HG02759 (cell line): ENCODE results near the gene GRM1.

Experiments used
- ATAC-seq: cut with Tn5 transposase; IDR thresholded peaks from one replicate; pipeline ENCODE4 v1.9.1; 2021; ENCODE audit warnings: mild to moderate bottlenecking, moderate library complexity; ENCODE audit not compliant: unreplicated experiment

Gene GRM1

GRCh38 chr6:146310628-146311027 lies 281.8 kb downstream of the GRM1 start:
- ATAC-seq, result no peak

GRCh38 chr6:146311079-146311478 lies 282.2 kb downstream of the GRM1 start:
- no peak for ATAC-seq

DNA sequence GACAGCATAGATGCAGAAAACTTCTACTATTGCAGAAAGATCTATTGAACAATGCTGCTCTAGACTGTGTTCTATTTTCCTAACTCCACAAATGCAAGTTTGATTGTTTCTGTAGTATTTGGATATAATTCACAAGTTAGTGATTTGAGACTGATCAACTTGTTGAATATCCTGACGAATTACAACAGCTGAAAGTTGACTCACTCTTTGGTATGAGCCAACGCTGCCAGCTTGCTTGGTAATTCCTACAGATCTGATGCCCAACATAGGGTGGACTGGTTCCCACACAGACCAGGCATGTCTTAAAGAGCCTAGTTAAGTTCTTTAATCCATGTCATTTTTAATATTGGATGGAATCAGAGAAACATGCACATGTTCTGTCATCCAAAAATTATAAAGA lies 283.7 kb downstream of the GRM1 start:
- ATAC-seq, result no peak

- no peak for ATAC-seq
These were observed 286.7 kb downstream of the GRM1 start for GRCh38 chr6:146315381-146316174.

DNA sequence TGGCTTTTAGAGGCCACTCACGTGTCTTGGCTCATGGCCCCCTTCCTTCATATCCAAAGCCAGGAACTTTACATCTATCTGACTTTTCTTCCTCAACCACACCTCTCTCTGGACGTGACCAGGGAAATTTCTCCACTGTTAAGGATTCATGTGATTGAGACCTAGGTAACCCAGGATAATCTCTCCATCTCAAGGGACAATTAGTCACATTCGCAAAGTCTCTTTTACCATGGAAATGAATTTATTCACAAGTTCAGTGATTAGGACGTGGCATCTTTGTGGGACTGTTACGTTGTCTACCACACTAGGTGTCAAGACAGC lies 287.3 kb downstream of the GRM1 start:
- no peak for ATAC-seq

DNA sequence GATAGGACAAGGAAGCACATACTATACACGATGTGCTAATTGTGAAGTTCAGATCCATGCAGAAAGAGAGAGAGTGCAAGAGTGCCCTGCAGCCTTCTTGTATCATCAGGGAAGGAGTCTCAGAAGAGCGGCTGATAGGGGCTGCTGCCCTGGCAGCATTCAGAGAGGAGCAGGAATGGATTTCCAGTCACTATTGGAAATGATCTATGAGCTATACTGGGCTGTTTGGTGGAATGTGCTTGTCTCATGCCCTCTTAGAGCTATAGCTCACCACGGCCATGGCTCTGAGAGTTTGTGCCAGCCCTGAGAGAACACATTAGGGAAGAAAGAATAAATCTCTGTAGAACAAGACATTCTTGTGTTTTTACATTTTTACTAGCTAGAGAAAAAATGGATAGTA lies 302.2 kb downstream of the GRM1 start:
- no peak for ATAC-seq

DNA sequence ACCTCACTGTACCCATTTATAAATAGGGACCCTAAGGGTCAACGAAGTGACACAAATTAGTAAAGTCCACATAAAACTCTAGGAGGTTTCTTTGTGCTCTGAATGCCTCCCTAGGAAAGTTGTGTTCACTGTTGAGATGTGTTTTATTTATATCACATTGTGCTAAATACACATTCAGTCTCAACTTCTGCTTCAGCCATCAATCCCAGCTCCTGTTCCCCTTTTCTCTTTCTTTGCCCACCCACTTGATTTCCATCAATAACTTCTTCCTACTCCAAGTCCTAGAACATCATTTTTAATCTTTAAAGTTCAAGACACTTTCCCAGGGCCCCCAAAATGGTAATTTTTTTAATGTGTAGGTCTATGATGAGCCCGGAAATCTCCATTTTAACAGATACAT lies 306.5 kb downstream of the GRM1 start:
- ATAC-seq, result no peak

DNA sequence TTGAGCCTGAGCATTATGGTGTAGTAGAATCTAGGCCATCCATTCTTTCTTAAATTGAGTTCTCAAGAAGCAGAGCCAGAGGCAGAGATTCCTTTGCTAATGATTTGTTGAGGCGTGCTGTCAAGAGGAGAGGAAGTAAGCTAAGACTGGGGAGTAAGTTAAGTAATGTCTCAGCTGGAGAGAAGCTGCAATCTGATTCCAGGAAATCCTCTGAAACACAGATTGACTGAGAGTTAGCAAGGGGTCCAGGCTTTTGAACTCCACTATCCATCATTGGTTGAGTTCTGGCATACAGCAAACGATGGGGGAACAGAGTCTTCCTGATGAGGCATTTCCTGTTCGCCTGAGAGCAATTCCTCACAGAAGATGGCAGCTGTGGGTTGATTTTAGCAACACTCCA lies 307.3 kb downstream of the GRM1 start:
- no peak for ATAC-seq

- no peak for ATAC-seq
These were observed 308.5 kb downstream of the GRM1 start for GRCh38 chr6:146337376-146337775.

- ATAC-seq, result no peak
These were observed 310.9 kb downstream of the GRM1 start for GRCh38 chr6:146339716-146340115.

DNA sequence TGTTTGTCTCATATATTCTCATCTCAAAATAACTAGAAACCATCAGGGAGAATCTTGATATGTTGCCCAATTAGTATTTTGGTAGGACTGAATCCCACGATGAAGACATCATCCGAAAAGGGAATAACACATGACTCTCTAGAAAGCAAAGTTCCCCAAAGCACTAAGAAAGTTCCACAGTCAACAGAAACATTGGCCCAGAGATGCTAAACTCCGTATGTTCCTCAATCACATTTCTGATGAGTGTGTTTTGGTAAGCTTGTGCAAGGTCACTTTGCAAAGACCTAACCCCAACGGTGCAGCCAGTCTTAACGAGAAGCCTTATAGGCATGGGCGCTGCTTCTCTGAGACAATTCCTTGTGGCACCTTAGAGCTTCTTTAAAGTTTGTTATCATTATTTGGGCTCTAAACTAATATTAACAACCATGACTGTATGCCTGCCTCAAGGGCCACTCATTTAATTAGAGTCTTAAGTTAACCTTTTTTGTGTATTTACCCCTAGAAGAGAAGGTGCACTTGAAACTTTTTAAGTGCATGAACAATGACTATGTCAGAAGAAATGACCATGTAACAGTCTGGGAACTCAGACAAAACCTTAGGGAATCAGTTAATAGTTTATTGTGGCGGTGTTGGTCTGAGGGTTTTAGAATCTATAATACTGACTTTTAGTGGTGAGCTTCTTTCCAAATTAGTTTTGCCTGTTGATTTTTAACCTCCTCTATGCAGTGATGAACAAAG lies 312.8 kb downstream of the GRM1 start:
- no peak for ATAC-seq

DNA sequence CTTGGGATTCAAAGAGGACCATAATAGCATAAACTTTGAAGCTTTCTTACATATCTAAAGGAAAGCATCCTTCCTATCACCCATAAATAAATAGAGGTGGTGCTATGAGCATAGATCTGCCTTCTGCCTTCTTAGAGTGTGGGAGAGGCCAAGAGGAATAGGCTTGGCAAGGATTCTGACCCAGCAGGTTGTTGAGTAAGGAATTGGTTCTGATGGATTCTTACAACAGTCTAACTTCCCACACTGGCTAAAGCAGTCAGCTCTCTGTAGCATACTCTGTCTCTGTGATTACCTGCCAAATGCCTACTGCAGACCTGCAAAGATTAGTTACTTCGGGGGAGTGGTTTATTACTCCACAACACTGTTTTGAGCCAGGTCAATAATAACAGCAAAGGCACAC lies 316.7 kb downstream of the GRM1 start:
- ATAC-seq, result no peak

DNA sequence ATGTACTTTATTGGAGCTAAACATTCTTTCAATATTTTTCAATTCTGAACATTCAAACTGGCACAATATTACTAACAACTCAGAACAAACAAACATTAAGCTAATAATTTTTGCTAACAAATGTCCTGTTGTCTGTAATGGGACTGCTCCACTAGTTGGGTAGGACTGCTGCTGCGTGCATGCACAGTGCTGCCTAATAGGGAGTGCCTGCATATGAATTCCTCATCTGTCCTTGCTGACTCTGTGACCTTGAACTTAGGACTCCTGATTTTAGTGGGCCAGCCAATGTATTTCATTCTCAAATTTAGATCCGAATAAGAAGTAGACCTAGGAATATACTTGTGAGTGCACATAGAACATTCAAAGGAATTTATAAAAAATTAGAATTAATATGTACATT lies 318.2 kb downstream of the GRM1 start:
- no peak for ATAC-seq

DNA sequence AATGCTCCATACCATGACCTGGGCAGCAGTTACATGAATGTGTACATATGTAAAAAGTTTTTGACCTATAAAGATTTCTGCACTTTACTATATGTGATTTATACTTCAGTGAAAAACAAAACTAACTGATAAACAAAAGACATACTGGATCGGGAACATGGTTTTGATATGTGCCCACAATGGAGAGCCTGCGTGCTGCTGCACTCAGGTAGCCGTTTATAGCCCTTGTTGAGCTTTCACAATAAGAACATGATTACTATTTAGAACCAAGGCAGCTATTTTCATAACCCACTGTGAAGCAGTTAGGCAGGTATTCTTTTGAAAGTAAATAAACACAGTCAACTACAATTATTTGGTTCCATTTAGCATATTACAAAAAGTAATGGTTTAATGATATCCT lies 318.8 kb downstream of the GRM1 start:
- ATAC-seq, result no peak

GRCh38 chr6:146351018-146351417 lies 322.2 kb downstream of the GRM1 start:
- ATAC-seq, result no peak

DNA sequence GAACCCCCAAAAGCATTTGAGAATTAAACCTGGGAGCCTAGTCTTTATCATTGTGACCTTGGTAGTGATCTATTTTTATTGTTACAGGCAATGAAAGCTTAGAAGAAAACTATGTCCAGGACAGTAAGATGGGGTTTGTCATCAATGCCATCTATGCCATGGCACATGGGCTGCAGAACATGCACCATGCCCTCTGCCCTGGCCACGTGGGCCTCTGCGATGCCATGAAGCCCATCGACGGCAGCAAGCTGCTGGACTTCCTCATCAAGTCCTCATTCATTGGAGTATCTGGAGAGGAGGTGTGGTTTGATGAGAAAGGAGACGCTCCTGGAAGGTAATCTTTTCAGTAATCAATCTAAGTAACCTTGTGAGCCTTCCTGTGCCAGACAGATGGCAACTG lies 323.3 kb downstream of the GRM1 start:
- no peak for ATAC-seq

GRCh38 chr6:146354451-146354850 lies 325.6 kb downstream of the GRM1 start:
- no peak for ATAC-seq

GRCh38 chr6:146355521-146356100 lies 326.7 kb downstream of the GRM1 start:
- ATAC-seq, result no peak

- peak; percentile 61 for ATAC-seq
These were observed 328.9 kb downstream of the GRM1 start for GRCh38 chr6:146357578-146358430.

DNA sequence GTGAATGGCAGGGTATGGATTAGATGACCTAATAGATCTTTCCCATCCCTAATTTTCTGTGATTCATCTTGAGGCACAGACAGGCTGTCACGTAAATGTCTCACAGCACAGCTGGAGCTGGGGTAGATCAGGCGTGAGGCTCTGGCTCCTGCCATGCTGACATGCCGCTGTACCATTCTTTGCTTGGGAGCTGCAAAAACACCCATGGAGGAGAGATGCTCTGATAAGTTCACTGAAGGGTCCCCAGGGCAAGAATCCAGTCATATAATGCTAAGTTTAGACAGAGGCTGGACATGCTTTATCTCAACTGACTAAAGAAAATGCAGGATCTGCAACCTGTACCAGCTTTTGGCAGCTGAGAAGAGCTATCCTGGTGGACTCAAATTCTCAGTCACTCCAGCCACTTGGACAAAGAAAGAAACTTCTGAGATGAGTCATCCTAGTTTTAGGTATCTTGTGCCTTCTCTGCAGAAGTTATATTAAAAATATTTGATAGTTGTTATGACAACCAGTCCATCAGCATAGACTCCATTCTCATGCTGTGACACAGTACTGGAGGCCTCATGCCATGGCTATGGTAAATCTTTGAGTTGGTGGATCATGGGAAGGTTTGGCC lies 329.7 kb downstream of the GRM1 start:
- ATAC-seq, result no peak

GRCh38 chr6:146359131-146359530 lies 330.3 kb downstream of the GRM1 start:
- no peak for ATAC-seq
